ENCODE results near the gene RANBP10. TPM values are rescaled to one million over a fixed set of nuclear protein-coding genes. Genes with fewer than 3 reads are reported as not detected.
"Not testable (repeated sequence)": the region's sequence is repeated elsewhere in the genome, so short reads cannot be mapped to it uniquely, and the experiment has no call there.

The RANBP10 gene
- total RNA-seq, 4 donors from 2014 or later = 15.0 to 24.6 (median 17.9) TPM

DNA sequence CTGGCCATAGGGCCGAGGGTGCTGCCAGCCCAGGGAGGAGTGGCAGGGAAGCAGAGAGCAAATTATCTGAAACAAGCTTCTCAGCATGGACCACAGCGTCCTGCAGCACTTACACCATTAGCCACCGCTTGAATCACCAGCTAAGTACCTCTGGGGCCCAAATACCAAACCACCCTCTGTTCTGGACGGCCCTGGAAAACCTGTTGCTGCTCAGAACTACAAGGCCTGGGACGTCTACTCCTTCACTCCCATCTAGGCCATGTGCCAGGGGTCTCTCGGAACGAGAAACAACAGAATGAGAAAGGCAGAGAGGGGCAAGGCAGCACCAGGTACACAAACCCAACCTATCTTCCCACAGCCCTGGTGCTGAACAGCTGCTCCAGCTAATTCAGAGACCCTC lies 47.4 kb downstream of the RANBP10 start:
- no peak overlapping the region for H3K4me3 ChIP-seq (ENCODE audit: low read depth, poor library complexity, severe bottlenecking)
- 82 to 83% methylated on average over 7 of the region's 7 CpGs for WGBS, 2 donors
- intact Hi-C loops (cut with DNase I; ENCODE audit: low total_unique reads) = no loop called here
- DNase-seq (ENCODE audit: low spot score in 2 of 2) = no peak
- no peak for TF ChIP-seq POLR2A (IDR thresholded peaks at IDR 0.05)
- no peak for TF ChIP-seq CTCF (IDR thresholded peaks at IDR 0.05)

GRCh38 chr16:67758006-67758405 lies 48.4 kb downstream of the RANBP10 start:
- DNase-seq (ENCODE audit: low spot score in 2 of 2) = no peak
- TF ChIP-seq CTCF (IDR thresholded peaks at IDR 0.05) (no peak), POLR2A (IDR thresholded peaks at IDR 0.05) (no peak)
- 76 to 94% methylated on average over 3 of the region's 3 CpGs for WGBS, 2 donors

DNA sequence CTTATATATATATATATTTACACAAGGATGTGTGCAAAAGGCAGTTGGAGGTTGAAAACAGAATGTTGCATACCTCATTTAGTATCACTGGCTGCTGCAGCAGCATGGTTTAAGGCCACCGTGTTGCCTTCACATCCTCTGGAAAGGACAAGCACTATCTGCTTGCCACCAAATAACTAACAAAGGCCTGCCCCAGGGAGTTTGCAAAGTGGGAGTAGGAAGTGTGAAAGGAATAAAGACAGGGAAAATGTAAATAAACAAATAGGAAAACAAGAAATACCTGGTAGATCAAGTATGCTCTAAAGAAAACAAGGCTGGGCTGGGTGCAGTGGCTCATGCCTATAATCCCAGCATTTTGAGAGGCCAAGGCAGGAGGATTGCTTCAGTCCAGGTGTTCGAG lies 53.7 kb downstream of the RANBP10 start:
- no peak overlapping the region for H3K4me3 ChIP-seq (ENCODE audit: low read depth, poor library complexity, severe bottlenecking)
- WGBS, 2 donors = 77 to 84% methylated on average over 2 of the region's 2 CpGs
- DNase-seq (ENCODE audit: low spot score in 2 of 2) = no peak
- TF ChIP-seq CTCF (IDR thresholded peaks at IDR 0.05) = no peak
- TF ChIP-seq POLR2A (IDR thresholded peaks at IDR 0.05) = no peak
- intact Hi-C loops (cut with DNase I; ENCODE audit: low total_unique reads) = no loop called here

More at GRCh38 chr16:67758006-67758405, 48.4 kb downstream of the RANBP10 start:
- intact Hi-C loops (cut with DNase I; ENCODE audit: low total_unique reads) = no loop called here
- H3K4me3 ChIP-seq (ENCODE audit: low read depth, poor library complexity, severe bottlenecking) = no peak overlapping the region

DNA sequence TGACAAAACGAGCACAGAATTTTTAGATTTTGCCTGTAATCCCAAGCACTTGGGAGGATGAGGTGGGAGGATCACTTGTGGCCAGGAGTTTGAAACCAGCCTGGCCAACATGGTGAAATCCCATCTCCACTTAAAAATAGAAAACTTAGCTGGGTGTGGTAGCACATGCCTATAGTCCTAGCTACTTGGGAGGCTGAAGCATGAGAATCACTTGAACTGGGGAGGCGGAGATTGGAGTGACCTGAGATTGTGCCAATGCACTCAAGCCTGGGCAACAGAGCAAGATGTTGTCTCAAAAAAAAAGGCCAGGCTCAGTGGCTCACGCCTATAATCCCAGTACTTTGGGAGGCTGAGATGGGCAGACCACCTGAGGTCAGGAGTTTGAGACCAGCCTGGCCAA lies 55.0 kb downstream of the RANBP10 start:
- WGBS, 2 donors = 76 to 88% methylated on average over 3 of the region's 3 CpGs
- intact Hi-C loops (cut with DNase I; ENCODE audit: low total_unique reads); H3K4me3 ChIP-seq (ENCODE audit: low read depth, poor library complexity, severe bottlenecking); DNase-seq (ENCODE audit: low spot score in 2 of 2): not testable (repeated sequence)

DNA sequence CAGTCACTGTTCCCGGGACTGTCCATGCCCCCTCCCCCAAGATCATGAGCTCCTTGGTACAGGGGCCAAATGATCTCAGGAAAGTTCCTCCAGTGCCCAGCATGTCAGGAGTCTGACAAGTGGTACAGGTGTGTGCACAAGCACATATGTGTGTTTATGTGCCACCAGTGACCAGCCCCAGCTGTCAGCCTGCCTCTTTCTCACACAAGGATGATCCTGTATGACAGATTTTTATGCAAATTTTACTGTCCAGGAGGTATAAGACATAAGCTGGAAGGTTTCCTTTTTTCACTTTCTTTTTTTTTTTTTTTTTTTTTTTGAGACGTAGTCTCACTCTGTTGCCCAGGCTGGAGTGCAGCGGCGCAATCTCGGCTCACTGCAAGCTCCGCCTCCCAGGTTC lies 55.9 kb downstream of the RANBP10 start:
- intact Hi-C loops (cut with DNase I; ENCODE audit: low total_unique reads) = no loop called here
- DNase-seq (ENCODE audit: low spot score in 2 of 2) = no peak
- WGBS, 2 donors = 90 to 98% methylated on average over 6 of the region's 6 CpGs
- no peak overlapping the region for H3K4me3 ChIP-seq (ENCODE audit: low read depth, poor library complexity, severe bottlenecking)
- TF ChIP-seq CTCF (IDR thresholded peaks at IDR 0.05) (no peak), POLR2A (IDR thresholded peaks at IDR 0.05) (no peak)

GRCh38 chr16:67749436-67750078 lies 56.8 kb downstream of the RANBP10 start:
- TF ChIP-seq CTCF (IDR thresholded peaks at IDR 0.05) (no peak), POLR2A (IDR thresholded peaks at IDR 0.05) (no peak)
- 77 to 88% methylated on average over 3 of the region's 3 CpGs for WGBS, 2 donors
- DNase-seq (ENCODE audit: low spot score in 2 of 2) = no peak
- intact Hi-C loops (cut with DNase I; ENCODE audit: low total_unique reads) = no loop called here
- H3K4me3 ChIP-seq (ENCODE audit: low read depth, poor library complexity, severe bottlenecking) = no peak overlapping the region
